ENCODE data around the gene ZNF512B.
A peak's percentile ranks its signal among the peaks of the same experiment; 100 is the strongest.
"Not testable (repeated sequence)": the region's sequence is repeated elsewhere in the genome, so short reads cannot be mapped to it uniquely, and the experiment has no call there.

ZNF512B gene

DNA sequence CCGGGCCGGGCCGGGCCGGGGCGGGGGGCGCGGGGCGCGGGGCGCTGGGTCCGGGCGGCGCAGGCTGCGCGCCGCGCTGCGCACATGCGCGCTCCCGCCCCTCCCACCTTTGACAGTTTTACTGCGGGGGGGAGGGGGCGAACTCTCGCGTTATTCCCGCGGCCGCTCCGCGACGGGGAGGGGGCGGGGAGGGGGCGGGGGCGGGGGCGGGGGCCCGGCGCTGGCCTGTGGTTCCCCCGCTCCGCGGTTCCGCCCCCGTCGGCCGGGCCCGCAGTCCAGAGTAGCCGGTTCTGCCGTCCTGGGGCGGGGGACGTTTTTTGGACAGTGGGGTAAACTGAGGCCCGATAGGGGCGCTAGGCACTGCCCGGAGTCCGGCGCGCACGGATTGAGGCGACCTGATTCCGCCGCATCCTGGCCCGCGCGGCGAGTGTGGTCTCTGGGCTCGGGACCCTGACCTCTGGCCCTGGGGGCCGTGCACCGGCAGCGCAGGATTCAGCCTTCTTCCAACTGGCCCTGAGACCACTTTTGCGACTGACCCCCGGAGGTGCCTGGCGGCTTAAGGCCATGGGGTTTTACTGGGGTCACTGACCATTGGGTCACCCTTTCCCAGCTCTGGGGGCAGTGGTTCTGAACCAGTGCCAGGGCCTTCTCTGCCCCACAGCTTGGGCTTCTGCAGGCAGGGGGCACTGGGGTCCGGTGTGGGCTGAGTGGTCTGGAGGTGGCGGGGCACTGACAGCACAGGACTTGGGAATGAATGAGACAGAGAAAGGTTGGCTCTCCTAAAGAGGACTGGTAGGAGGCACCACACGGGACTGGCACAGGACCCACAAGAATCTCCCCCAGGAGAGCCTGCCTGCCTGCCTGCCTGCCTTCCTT, at the start of gene ZNF512B:
Gene ZNF512B (minus strand): TSS at position 93 of the 876 bp plus-strand sequence. CDS start 1,980 bp downstream, outside the sequence.
- no peaks in the 10 kb centered on the region for H3K27me3 ChIP-seq (ENCODE audit: insufficient read depth, low read depth, severe bottlenecking)
- TF ChIP-seq, protein P1, sequence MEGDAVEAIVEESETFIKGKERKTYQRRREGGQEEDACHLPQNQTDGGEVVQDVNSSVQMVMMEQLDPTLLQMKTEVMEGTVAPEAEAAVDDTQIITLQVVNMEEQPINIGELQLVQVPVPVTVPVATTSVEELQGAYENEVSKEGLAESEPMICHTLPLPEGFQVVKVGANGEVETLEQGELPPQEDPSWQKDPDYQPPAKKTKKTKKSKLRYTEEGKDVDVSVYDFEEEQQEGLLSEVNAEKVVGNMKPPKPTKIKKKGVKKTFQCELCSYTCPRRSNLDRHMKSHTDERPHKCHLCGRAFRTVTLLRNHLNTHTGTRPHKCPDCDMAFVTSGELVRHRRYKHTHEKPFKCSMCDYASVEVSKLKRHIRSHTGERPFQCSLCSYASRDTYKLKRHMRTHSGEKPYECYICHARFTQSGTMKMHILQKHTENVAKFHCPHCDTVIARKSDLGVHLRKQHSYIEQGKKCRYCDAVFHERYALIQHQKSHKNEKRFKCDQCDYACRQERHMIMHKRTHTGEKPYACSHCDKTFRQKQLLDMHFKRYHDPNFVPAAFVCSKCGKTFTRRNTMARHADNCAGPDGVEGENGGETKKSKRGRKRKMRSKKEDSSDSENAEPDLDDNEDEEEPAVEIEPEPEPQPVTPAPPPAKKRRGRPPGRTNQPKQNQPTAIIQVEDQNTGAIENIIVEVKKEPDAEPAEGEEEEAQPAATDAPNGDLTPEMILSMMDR (IDR thresholded peaks at IDR 0.05; ENCODE audit: low read depth, low read length), result no peak
- DNase-seq, result peak; percentile 62
- no peaks in the 10 kb centered on the region for H3K9me3 ChIP-seq (ENCODE audit: severe bottlenecking)
- H3K36me3 ChIP-seq, result peaks cover 5% of the 10 kb centered on the region
- H3K4me3 ChIP-seq (ENCODE audit: low read depth, low read length), result peak within 1 kb of the TSS; percentile 54
- H3K27ac ChIP-seq, result peak within 1 kb of the TSS; percentile 60

GRCh38 chr20:64015635-64016034, 45.9 kb upstream of the ZNF512B start:
- Histone ChIP-seq H3K27me3 (ENCODE audit: insufficient read depth, low read depth, severe bottlenecking) (no peaks in the 10 kb centered on the region), H3K36me3 (peaks cover 3% of the 10 kb centered on the region; the same call in 1 of the 2 replicates), H3K9me3 (ENCODE audit: severe bottlenecking) (no peaks in the 10 kb centered on the region), H3K4me3 (ENCODE audit: low read depth, low read length) (no peak overlapping the region), H3K27ac (no peak overlapping the region)
- no peak for DNase-seq
- TF ChIP-seq, protein P1 (IDR thresholded peaks at IDR 0.05; ENCODE audit: low read depth, low read length), result no peak

DNA sequence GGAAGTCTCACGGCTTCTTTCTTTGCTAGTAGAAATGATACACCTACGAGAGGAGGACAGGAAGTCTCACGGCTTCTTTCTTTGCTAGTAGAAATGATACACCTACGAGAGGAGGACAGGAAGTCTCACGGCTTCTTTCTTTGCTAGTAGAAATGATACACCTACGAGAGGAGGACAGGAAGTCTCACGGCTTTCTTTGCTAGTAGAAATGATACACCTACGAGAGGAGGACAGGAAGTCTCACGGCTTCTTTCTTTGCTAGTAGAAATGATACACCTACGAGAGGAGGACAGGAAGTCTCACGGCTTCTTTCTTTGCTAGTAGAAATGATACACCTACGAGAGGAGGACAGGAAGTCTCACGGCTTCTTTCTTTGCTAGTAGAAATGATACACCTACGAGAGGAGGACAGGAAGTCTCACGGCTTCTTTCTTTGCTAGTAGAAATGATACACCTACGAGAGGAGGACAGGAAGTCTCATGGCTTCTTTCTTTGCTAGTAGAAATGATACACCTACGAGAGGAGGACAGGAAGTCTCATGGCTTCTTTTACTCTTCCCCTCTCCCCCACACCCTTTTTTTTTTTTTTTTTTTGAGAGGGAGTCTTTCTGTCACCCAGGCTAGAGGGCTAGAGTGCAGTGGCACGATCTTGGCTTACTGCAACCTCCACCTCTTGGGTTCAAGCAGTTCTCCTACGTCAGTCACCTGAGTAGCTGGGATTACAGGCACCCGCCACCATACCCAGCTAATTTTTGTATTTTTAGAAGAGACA, 42.8 kb upstream of the ZNF512B start:
- not testable (repeated sequence) for DNase-seq; H3K27me3 ChIP-seq (ENCODE audit: insufficient read depth, low read depth, severe bottlenecking); H3K4me3 ChIP-seq (ENCODE audit: low read depth, low read length); H3K9me3 ChIP-seq (ENCODE audit: severe bottlenecking); H3K36me3 ChIP-seq; H3K27ac ChIP-seq

- H3K27ac ChIP-seq, result no peak overlapping the region
- H3K9me3 ChIP-seq (ENCODE audit: severe bottlenecking), result no peaks in the 10 kb centered on the region
- H3K36me3 ChIP-seq, result peaks cover 3% of the 10 kb centered on the region; the same call in 1 of the 2 replicates
- TF ChIP-seq, protein P1 (IDR thresholded peaks at IDR 0.05; ENCODE audit: low read depth, low read length), result no peak
- no peaks in the 10 kb centered on the region for H3K27me3 ChIP-seq (ENCODE audit: insufficient read depth, low read depth, severe bottlenecking)
- H3K4me3 ChIP-seq (ENCODE audit: low read depth, low read length), result no peak overlapping the region
- DNase-seq, result no peak
Measured at GRCh38 chr20:64011366-64011779, 41.6 kb upstream of the ZNF512B start.

DNA sequence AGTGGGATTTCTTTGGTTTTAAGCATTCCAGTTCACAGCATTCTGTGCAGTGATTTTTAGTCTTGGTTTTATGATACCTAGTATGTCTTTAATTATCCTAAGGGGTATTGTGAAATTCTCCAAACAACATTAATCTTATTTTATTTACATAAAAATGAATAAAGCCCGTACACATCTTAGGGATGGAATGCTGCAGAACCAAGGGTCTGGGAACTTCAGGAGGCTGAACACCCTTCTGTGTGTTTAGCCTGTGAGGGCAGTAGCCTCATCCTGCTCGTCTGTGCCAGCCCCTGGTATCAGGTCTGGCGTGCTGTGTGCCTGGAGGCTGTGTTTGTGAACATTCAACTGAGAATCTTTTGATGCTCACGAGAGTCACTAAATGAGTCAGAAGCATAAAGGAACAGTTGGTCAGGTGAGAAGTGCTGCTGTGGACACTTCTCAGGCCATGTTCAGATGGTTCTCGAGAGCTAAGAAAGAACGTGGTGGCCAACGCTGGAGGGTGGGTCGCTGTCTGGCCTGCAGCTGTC, 41.0 kb upstream of the ZNF512B start:
- DNase-seq, result no peak
- H3K36me3 ChIP-seq, result peaks cover 3% of the 10 kb centered on the region; the same call in 1 of the 2 replicates
- H3K27me3 ChIP-seq (ENCODE audit: insufficient read depth, low read depth, severe bottlenecking), result no peaks in the 10 kb centered on the region
- TF ChIP-seq, protein P1 (IDR thresholded peaks at IDR 0.05; ENCODE audit: low read depth, low read length), result no peak
- H3K27ac ChIP-seq, result no peak overlapping the region
- no peaks in the 10 kb centered on the region for H3K9me3 ChIP-seq (ENCODE audit: severe bottlenecking)
- H3K4me3 ChIP-seq (ENCODE audit: low read depth, low read length), result no peak overlapping the region

All from WERI-Rb-1 (cell line).